Stimulated activated CD8-positive, alpha-beta memory T cell treated with anti-CD3 and anti-CD28 coated beads, Interleukin-15, amount 100 ng/mL, for 48 hours (primary cell): ENCODE results near the gene HSPBP1.

Experiments
- DNase-seq, 2 donors: peaks; one replicate each; pipeline ENCODE4 v3.0.0-alpha.2; 2020; ENCODE audit warnings: low read depth in 2 of 2

HSPBP1 gene

GRCh38 chr19:55255618-55256423, 24.1 kb downstream of the HSPBP1 start:
- peak; percentile 42 to 51 for DNase-seq

- no peak for DNase-seq
Measured at GRCh38 chr19:55254625-55254977, 25.3 kb downstream of the HSPBP1 start.

- DNase-seq = peak; percentile 23 to 29
Measured at GRCh38 chr19:55253842-55254624, 25.9 kb downstream of the HSPBP1 start.

- no peak for DNase-seq
Measured at GRCh38 chr19:55252760-55253663, 26.9 kb downstream of the HSPBP1 start.

- peak; percentile 44 to 50 for DNase-seq
Measured at GRCh38 chr19:55251341-55252081, 28.4 kb downstream of the HSPBP1 start.

GRCh38 chr19:55250262-55251036, 29.5 kb downstream of the HSPBP1 start:
- no peak for DNase-seq

- DNase-seq = no peak
Measured at GRCh38 chr19:55249841-55250240, 30.1 kb downstream of the HSPBP1 start.

- no peak for DNase-seq
Measured at GRCh38 chr19:55248704-55249103, 31.2 kb downstream of the HSPBP1 start.

- no peak for DNase-seq
Measured at GRCh38 chr19:55248166-55248675, 31.7 kb downstream of the HSPBP1 start.

- no peak for DNase-seq
Measured at GRCh38 chr19:55247621-55248099, 32.2 kb downstream of the HSPBP1 start.

- no peak for DNase-seq
Measured at GRCh38 chr19:55246462-55247451, 33.2 kb downstream of the HSPBP1 start.

GRCh38 chr19:55245236-55245904, 34.5 kb downstream of the HSPBP1 start:
- DNase-seq = no peak

GRCh38 chr19:55244004-55244680, 35.8 kb downstream of the HSPBP1 start:
- no peak for DNase-seq

GRCh38 chr19:55242517-55242916, 37.4 kb downstream of the HSPBP1 start:
- DNase-seq = no peak

- DNase-seq = no peak
Measured at GRCh38 chr19:55241935-55242464, 37.9 kb downstream of the HSPBP1 start.

GRCh38 chr19:55241143-55241934, 38.6 kb downstream of the HSPBP1 start:
- no peak for DNase-seq

GRCh38 chr19:55240713-55241020, 39.2 kb downstream of the HSPBP1 start:
- DNase-seq = no peak
